NCI-H2171 (cell line): Measurements from ENCODE around the gene CARNS1.

Source experiments
- DNase-seq: peaks from one replicate; lab custom pipeline; 2025; lab: John Stamatoyannopoulos, UW

The CARNS1 gene

GRCh38 chr11:67441098-67441563 lies 25.7 kb downstream of the CARNS1 start:
- DNase-seq: no peak

- no peak for DNase-seq
Measured at GRCh38 chr11:67441731-67442351, 26.4 kb downstream of the CARNS1 start.

GRCh38 chr11:67442504-67443404 lies 27.3 kb downstream of the CARNS1 start:
- DNase-seq: no peak

- no peak for DNase-seq
Measured at GRCh38 chr11:67445515-67445914, 30.0 kb downstream of the CARNS1 start.

GRCh38 chr11:67448220-67448609 lies 32.7 kb downstream of the CARNS1 start:
- DNase-seq: no peak

DNA sequence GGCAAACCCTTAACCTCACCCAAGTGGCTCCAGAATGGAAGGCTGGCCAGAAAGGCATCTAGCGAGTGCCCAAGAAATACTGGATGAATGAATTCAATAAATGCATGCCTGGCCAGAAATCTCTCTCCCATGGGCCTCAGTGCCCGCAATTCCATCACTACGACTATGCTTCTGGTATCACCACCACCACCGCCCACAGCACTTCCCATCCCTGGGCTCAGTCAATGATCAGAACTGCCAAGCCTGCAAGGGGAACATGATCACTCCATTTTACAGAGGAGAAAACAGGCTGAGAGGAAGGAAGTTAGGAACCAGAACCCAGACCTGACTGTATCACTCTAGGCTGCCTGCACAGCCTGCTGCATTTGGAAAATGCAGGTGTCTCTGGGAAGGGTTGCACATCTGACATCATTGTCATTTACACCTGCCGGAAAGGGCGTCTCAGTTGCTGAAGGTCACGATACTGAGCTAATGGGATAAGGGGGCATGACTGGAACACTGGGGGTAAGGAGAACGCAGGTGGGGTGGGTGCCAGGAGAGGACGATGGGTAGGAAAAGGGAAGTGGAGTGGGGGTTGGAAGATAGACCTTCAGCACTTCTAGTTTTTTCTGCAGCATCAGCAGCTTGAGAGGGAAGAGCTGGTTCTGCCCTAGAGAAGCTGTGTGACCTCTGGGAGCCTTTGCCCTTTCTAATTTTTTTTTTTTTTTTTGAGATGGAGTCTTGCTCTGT lies 33.8 kb downstream of the CARNS1 start:
- no peak for DNase-seq

- no peak for DNase-seq
Measured at GRCh38 chr11:67450796-67451657, 35.5 kb downstream of the CARNS1 start.

DNA sequence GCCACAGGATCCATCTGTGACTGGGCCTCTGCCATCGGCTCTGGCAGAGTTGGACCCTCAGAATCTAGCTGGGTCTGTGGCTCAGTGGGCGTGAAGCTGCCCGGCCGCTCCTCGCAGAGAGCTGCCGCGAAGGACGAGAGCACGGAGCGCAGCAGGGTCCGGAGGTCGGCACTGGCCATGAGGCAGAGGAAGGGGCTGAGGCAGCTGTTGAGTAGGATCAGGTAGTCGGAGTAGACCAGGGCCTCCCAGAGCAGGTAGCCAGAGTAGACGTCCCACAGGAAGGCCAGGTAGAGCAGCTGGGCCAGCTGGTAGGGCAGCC lies 36.1 kb downstream of the CARNS1 start:
- DNase-seq: no peak

GRCh38 chr11:67452141-67452952 lies 36.9 kb downstream of the CARNS1 start, which contains the start of gene GPR152:
GPR152 (minus strand) TSS chr11:67452729; CDS start chr11:67452724, 5 bp downstream.
- DNase-seq: no peak

GRCh38 chr11:67453816-67454732 lies 38.6 kb downstream of the CARNS1 start:
- DNase-seq: no peak

DNA sequence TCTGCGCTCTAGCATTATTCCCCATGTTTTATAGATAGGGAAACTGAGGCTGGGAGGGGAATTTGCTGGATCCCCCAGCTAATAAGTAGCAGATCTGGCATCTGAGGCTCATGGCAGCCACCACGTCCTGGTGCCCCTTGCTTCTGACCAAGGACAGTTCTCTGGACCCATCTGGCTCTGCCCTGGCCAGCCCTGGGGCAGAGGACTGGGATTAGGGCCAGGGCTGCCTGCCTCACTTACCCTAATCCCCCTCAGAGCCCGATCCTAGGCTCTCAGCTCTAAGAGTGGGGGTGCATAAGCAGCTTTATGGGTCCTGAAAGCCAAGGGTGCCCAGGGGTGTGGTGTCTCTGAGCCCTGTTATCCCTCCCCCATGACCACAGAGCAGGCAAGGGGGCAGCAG lies 39.6 kb downstream of the CARNS1 start, which contains the start of gene CABP4:
TSS of gene CABP4 (plus strand) at position 301 of the 400 bp plus-strand sequence. CDS start at position 371, 70 bp downstream.
- DNase-seq: no peak

- DNase-seq: no peak
Measured at GRCh38 chr11:67456068-67456705, 40.7 kb downstream of the CARNS1 start.

DNA sequence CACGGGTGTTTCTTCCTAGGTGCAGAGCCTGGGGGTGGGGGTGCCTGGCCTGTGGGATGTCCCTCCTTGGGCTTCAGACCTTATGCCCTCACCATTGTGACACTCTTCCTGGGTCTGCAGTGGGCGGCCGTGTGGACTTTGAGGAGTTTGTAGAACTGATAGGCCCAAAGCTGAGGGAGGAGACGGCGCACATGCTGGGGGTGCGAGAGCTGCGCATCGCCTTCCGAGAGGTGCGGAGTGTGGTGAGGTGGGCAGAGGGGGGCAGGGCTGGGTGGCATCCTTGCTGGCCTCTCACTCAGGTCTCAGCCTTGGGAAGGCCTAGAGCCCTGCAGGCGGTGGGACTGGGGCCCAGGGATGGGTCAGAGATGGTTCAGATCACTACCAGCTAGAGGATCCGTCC lies 42.0 kb downstream of the CARNS1 start:
- DNase-seq: no peak

DNA sequence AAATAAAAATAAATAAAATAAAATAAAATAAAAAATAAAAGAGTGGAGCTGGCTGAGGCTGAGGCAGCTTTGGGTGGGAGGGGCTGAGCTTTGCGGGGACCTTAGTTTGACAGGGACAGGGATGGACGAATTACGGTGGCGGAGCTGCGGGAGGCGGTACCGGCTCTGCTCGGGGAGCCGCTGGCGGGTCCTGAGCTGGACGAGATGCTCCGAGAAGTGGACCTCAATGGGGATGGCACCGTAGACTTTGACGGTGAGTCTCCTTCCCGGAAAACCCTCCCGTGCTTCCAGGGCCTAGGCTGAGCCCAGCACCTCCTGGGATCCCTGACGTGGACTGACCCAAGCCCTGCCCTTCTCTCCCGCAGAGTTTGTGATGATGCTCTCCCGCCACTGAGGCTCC lies 42.8 kb downstream of the CARNS1 start:
- no peak for DNase-seq

DNA sequence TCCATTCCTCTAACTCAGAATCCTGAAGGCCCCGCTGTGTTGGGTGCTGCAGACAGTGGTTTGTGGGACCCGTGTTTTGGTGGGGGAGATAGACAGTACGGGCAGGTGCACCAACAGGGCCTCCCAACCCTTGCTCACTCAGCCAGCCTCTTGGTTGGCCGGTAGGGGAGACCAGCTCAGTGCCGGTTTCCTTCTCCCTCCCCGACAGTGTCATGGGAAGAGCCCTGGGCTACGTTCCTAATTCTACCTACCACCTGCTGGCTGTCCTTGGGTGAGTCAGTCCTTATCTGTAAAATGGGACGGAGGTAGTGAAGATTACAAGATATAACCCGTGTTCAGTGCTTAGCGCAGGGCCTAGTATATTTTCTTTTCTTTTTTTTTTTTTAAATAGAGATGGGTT lies 47.7 kb downstream of the CARNS1 start:
- DNase-seq: no peak

- no peak for DNase-seq
Measured at GRCh38 chr11:67463680-67464410, 48.4 kb downstream of the CARNS1 start.

GRCh38 chr11:67464411-67465188 lies 49.1 kb downstream of the CARNS1 start:
- peak; percentile 90 for DNase-seq

GRCh38 chr11:67465189-67465510 lies 49.7 kb downstream of the CARNS1 start:
- no peak for DNase-seq
